Vagina (tissue), 2 donors: ENCODE results near the gene USP40. TPM values are rescaled to one million over a fixed set of nuclear protein-coding genes. Genes with fewer than 3 reads are reported as not detected.
A peak's percentile ranks its signal among the peaks of the same experiment; 100 is the strongest.

Experiments used
- DNase-seq, 2 donors: peaks; one replicate each; pipeline ENCODE4 v3.0.0-alpha.2; 2017; ENCODE audit errors: extremely low spot score in 2 of 2
- H3K27ac ChIP-seq: fragments of 200-600 bp; sonication (generic); one replicate; pipeline ENCODE4 v1.5.1; 2019
- H3K27me3 ChIP-seq: fragments of 200-600 bp; sonication (generic); one replicate; pipeline ENCODE4 v1.5.1; 2019
- H3K36me3 ChIP-seq, 2 donors: fragments of 200-600 bp; sonication (generic); one replicate each; pipeline ENCODE4 v1.5.1; 2017 to 2019
- H3K4me1 ChIP-seq: fragments of 200-600 bp; sonication (generic); one replicate; pipeline ENCODE4 v1.5.1; 2019
- H3K4me3 ChIP-seq, 2 donors: fragments of 200-600 bp; sonication (generic); 1 replicate in 1 of 2; 2 replicates in 1 of 2; pipeline ENCODE4 v1.5.1; 2016 to 2019
- H3K9me3 ChIP-seq: fragments of 200-600 bp; sonication (generic); one replicate; pipeline ENCODE4 v1.5.1; 2019
- CTCF ChIP-seq, 3 experiments: fragments of 450-650 bp in 2 of 3; fragments of 200-600 bp in 1 of 3; sonication (generic) in 1 of 3; IDR thresholded peaks; one replicate each; pipeline ENCODE4 v1.5.1; 2017 to 2019; ENCODE audit warnings: antibody characterized with exemption in 3 of 3, mild to moderate bottlenecking in 2 of 3, moderate library complexity in 2 of 3
- POLR2A ChIP-seq, 2 donors: fragments of 450-650 bp; IDR thresholded peaks; one replicate each; pipeline ENCODE4 v1.6.1; 2017; ENCODE audit warnings: antibody characterized with exemption in 2 of 2, mild to moderate bottlenecking in 2 of 2, moderate library complexity in 2 of 2
- POLR2AphosphoS5 ChIP-seq, 2 donors: sonication (generic); formaldehyde crosslinking; IDR thresholded peaks; one replicate each; pipeline ENCODE4 v1.9.0; 2017; ENCODE audit warnings: antibody characterized with exemption in 2 of 2, mild to moderate bottlenecking in 2 of 2, low read depth in 1 of 2; ENCODE audit not compliant: insufficient read depth in 1 of 2
- intact Hi-C: fragments of 100-400 bp; cut with DNase I; formaldehyde crosslinking; loops from one replicate; pipeline ENCODE4 v1.15.1; 2023
- total RNA-seq: library from RNA; depleted of rRNA; stranded (reverse); fragments of >200 nt; gene quantifications from one replicate; pipeline ENCODE4 v1.2.3, GENCODE V29; 2016

Gene USP40
- total RNA-seq, 1 donor from 2014 or later = 50.1 TPM

GRCh38 chr2:233476651-233477547 lies 89.7 kb downstream of the USP40 start:
- no peak overlapping the region for H3K4me3 ChIP-seq
- peak in 1 of 2 donors; percentile 72 for DNase-seq
- H3K27me3 ChIP-seq = no peaks in the 10 kb centered on the region
- H3K4me1 ChIP-seq = no peaks in the 10 kb centered on the region
- H3K36me3 ChIP-seq = peaks cover 0 to 27% of the 10 kb centered on the region in 2 donors
- H3K27ac ChIP-seq = no peak overlapping the region
- intact Hi-C loops = no loop called here
- TF ChIP-seq CTCF (IDR thresholded peaks at IDR 0.05) (no peak), POLR2AphosphoS5 (IDR thresholded peaks at IDR 0.05; ENCODE audit: insufficient read depth in 1 of 2, low read depth in 1 of 2) (no peak), POLR2A (IDR thresholded peaks at IDR 0.05) (no peak)
- no peaks in the 10 kb centered on the region for H3K9me3 ChIP-seq

GRCh38 chr2:233476063-233476410 lies 90.5 kb downstream of the USP40 start:
- H3K36me3 ChIP-seq = peaks cover 0 to 20% of the 10 kb centered on the region in 2 donors

GRCh38 chr2:233474308-233475160 lies 92.0 kb downstream of the USP40 start:
- TF ChIP-seq POLR2AphosphoS5 (IDR thresholded peaks at IDR 0.05; ENCODE audit: insufficient read depth in 1 of 2, low read depth in 1 of 2) (no peak), POLR2A (IDR thresholded peaks at IDR 0.05) (no peak), CTCF (IDR thresholded peaks at IDR 0.05) (no peak)
- H3K36me3 ChIP-seq = peaks cover 0 to 16% of the 10 kb centered on the region in 2 donors
- H3K27me3 ChIP-seq = no peaks in the 10 kb centered on the region
- no peaks in the 10 kb centered on the region for H3K9me3 ChIP-seq
- peak in 1 of 2 donors; percentile 93 for DNase-seq
- intact Hi-C loops = no loop called here
- no peak overlapping the region for H3K4me3 ChIP-seq
- H3K4me1 ChIP-seq = peaks cover 2% of the 10 kb centered on the region
- H3K27ac ChIP-seq = no peak overlapping the region

More at GRCh38 chr2:233476063-233476410, 90.5 kb downstream of the USP40 start:
- peak in 1 of 2 donors; percentile 64 for DNase-seq
- Histone ChIP-seq H3K27me3 (no peaks in the 10 kb centered on the region), H3K4me1 (no peaks in the 10 kb centered on the region), H3K9me3 (no peaks in the 10 kb centered on the region), H3K27ac (no peak overlapping the region), H3K4me3 (no peak overlapping the region)
- TF ChIP-seq POLR2A (IDR thresholded peaks at IDR 0.05) = no peak
- TF ChIP-seq POLR2AphosphoS5 (IDR thresholded peaks at IDR 0.05; ENCODE audit: insufficient read depth in 1 of 2, low read depth in 1 of 2) = no peak
- no peak for TF ChIP-seq CTCF (IDR thresholded peaks at IDR 0.05)
- intact Hi-C loops = no loop called here

GRCh38 chr2:233473878-233474277 lies 92.7 kb downstream of the USP40 start:
- intact Hi-C loops = no loop called here
- no peak overlapping the region for H3K27ac ChIP-seq
- peaks cover 0 to 16% of the 10 kb centered on the region in 2 donors for H3K36me3 ChIP-seq
- no peak for TF ChIP-seq POLR2AphosphoS5 (IDR thresholded peaks at IDR 0.05; ENCODE audit: insufficient read depth in 1 of 2, low read depth in 1 of 2)
- TF ChIP-seq CTCF (IDR thresholded peaks at IDR 0.05) = no peak
- no peak for TF ChIP-seq POLR2A (IDR thresholded peaks at IDR 0.05)
- DNase-seq = peak in 1 of 2 donors; percentile 31
- no peaks in the 10 kb centered on the region for H3K27me3 ChIP-seq
- H3K4me1 ChIP-seq = peaks cover 6% of the 10 kb centered on the region
- H3K4me3 ChIP-seq = no peak overlapping the region
- H3K9me3 ChIP-seq = no peaks in the 10 kb centered on the region
